Type B pancreatic cell (in vitro differentiated cells): ENCODE results near the gene PITHD1. TPM values are rescaled to one million over a fixed set of nuclear protein-coding genes. Genes with fewer than 3 reads are reported as not detected.

Experiments used
- DNase-seq: peaks from one replicate; pipeline ENCODE4 v3.0.0; 2021; ENCODE audit warnings: mixed read lengths; ENCODE audit not compliant: unreplicated experiment; ENCODE audit errors: extremely low spot score
- H3K27ac Mint-ChIP-seq: 2 replicates; pipeline ENCODE4 v1.8.0; 2021; ENCODE audit warnings: mild to moderate bottlenecking, mixed read lengths
- H3K27me3 Mint-ChIP-seq: 2 replicates; pipeline ENCODE4 v1.8.0; 2021; ENCODE audit warnings: mixed read lengths
- H3K36me3 Mint-ChIP-seq: 2 replicates; pipeline ENCODE4 v1.8.0; 2021; ENCODE audit warnings: mixed read lengths
- H3K4me1 Mint-ChIP-seq: one replicate; pipeline ENCODE4 v1.8.0; 2021; ENCODE audit warnings: mixed read lengths; ENCODE audit not compliant: unreplicated experiment
- H3K4me3 Mint-ChIP-seq: 2 replicates; pipeline ENCODE4 v1.8.0; 2021; ENCODE audit warnings: mild to moderate bottlenecking, mixed read lengths
- H3K9me3 Mint-ChIP-seq: 2 replicates; pipeline ENCODE4 v1.8.0; 2021; ENCODE audit warnings: mixed read lengths
- CTCF ChIP-seq: fragments of 200-600 bp; sonication (generic); conservative IDR thresholded peaks from 2 replicates; pipeline ENCODE4 v1.5.0; 2021; ENCODE audit warnings: antibody characterized with exemption, mild to moderate bottlenecking
- total RNA-seq: library from RNA; stranded (reverse); gene quantifications from 2 replicates; pipeline ENCODE4 v1.2.1, GENCODE V29; 2021; ENCODE audit warnings: low replicate concordance

Gene PITHD1
- total RNA-seq, 1 donor from 2014 or later, result 71.1 TPM

GRCh38 chr1:23768733-23769132, 9.5 kb upstream of the PITHD1 start:
- no peaks in the 10 kb centered on the region for H3K9me3 Mint-ChIP-seq

GRCh38 chr1:23772049-23772853, 6.0 kb upstream of the PITHD1 start:
- Mint-ChIP-seq H3K9me3 (no peaks in the 10 kb centered on the region), H3K4me3 (no peak overlapping the region), H3K4me1 (peaks cover 8% of the 10 kb centered on the region), H3K27me3 (no peaks in the 10 kb centered on the region), H3K27ac (no peak overlapping the region), H3K36me3 (no peaks in the 10 kb centered on the region)
- TF ChIP-seq CTCF, result peak; percentile 89
- peak; percentile 87 for DNase-seq

More at GRCh38 chr1:23768733-23769132, 9.5 kb upstream of the PITHD1 start:
- no peak for DNase-seq
- Mint-ChIP-seq H3K4me3 (no peak overlapping the region), H3K36me3 (no peaks in the 10 kb centered on the region), H3K4me1 (no peaks in the 10 kb centered on the region), H3K27ac (no peak overlapping the region), H3K27me3 (no peaks in the 10 kb centered on the region)
- TF ChIP-seq CTCF, result no peak

GRCh38 chr1:23772854-23773242, 5.4 kb upstream of the PITHD1 start:
- Mint-ChIP-seq H3K4me3 (no peak overlapping the region), H3K36me3 (no peaks in the 10 kb centered on the region)

GRCh38 chr1:23774174-23774880, 3.9 kb upstream of the PITHD1 start:
- Mint-ChIP-seq H3K9me3 (no peaks in the 10 kb centered on the region), H3K27me3 (no peaks in the 10 kb centered on the region), H3K36me3 (no peaks in the 10 kb centered on the region), H3K4me3 (no peak overlapping the region), H3K4me1 (peaks cover 18% of the 10 kb centered on the region), H3K27ac (peak overlapping the region; percentile 63)
- TF ChIP-seq CTCF, result no peak
- DNase-seq, result no peak

More at GRCh38 chr1:23772854-23773242, 5.4 kb upstream of the PITHD1 start:
- H3K27ac Mint-ChIP-seq, result no peak overlapping the region
- no peak for DNase-seq
- TF ChIP-seq CTCF, result no peak
- peaks cover 12% of the 10 kb centered on the region for H3K4me1 Mint-ChIP-seq
- no peaks in the 10 kb centered on the region for H3K27me3 Mint-ChIP-seq
- H3K9me3 Mint-ChIP-seq, result no peaks in the 10 kb centered on the region

GRCh38 chr1:23776217-23776616, 2.0 kb upstream of the PITHD1 start:
- Mint-ChIP-seq H3K9me3 (no peaks in the 10 kb centered on the region), H3K4me3 (peak overlapping the region; percentile 17), H3K36me3 (peaks cover 6% of the 10 kb centered on the region), H3K4me1 (peaks cover 29% of the 10 kb centered on the region), H3K27me3 (no peaks in the 10 kb centered on the region), H3K27ac (no peak overlapping the region)
- DNase-seq, result no peak
- TF ChIP-seq CTCF, result no peak
